GM12878 (cell line): ENCODE results near the gene KIAA1328. TPM values are rescaled to one million over a fixed set of nuclear protein-coding genes. Genes with fewer than 3 reads are reported as not detected.

ENCODE experiments used
- ATAC-seq: fragments of 200-7000 bp; cut with Tn5 transposase; 3 replicates; pipeline ENCODE4 v1.9.1; 2020; ENCODE audit warnings: mild to moderate bottlenecking, moderate library complexity
- BruUV-seq: library from RNA; stranded (reverse); fragments of 400-500 nt; replicated peaks from 2 replicates; lab custom pipeline; 2021; lab: Mats Ljungman, UMichigan
- CTCF ChIA-PET: fragments of 300-600 bp; sonication (Branson Sonifier 250); formaldehyde crosslinking; extraction: SDS; loops from one replicate; lab custom pipeline; 2021; ENCODE audit warnings: inconsistent platforms; lab: Yijun Ruan, JAX
- POLR2A ChIA-PET: fragments of 350-600 bp; formaldehyde crosslinking; extraction: SDS; loops from one replicate; lab custom pipeline; 2021; ENCODE audit warnings: inconsistent platforms; lab: Charles Lee
- RAD21 ChIA-PET: fragments of 300-600 bp; sonication (Branson Sonifier 250); formaldehyde crosslinking; loops from one replicate; lab custom pipeline; 2023; ENCODE audit warnings: antibody characterized with exemption; ENCODE audit not compliant: unreplicated experiment; lab: Charles Lee
- SMC1A ChIA-PET: fragments of 300-600 bp; sonication (Branson Sonifier 250); formaldehyde crosslinking; loops from one replicate; lab custom pipeline; 2023; ENCODE audit not compliant: unreplicated experiment, uncharacterized antibody; lab: Charles Lee
- DNase-seq: peaks from one replicate; pipeline ENCODE4 v3.0.0-alpha.2; 2011; ENCODE audit warnings: low read depth, low spot score
- FAIRE-seq: peaks from 3 replicates; lab custom pipeline; 2011; peaks lifted over from hg19 to GRCh38; lab: Jason Lieb, UNC
- H2AFZ ChIP-seq: 2 replicates; pipeline ENCODE4 v1.6.0; 2011; ENCODE audit warnings: low read depth, low read length, control low read depth; ENCODE audit not compliant: control insufficient read depth
- H3K27ac ChIP-seq: 2 replicates; pipeline ENCODE4 v1.5.1; 2011; ENCODE audit warnings: control low read depth; ENCODE audit not compliant: control insufficient read depth, insufficient read depth
- H3K27me3 ChIP-seq, 2 experiments: replicated peaks in 1 of 2; 2 replicates each; pipeline versions ENCODE4 v1.6.0 to v1.6.1; 2011; ENCODE audit warnings: low read length in 1 of 2; ENCODE audit not compliant: control insufficient read depth in 2 of 2, insufficient read depth in 2 of 2
- H3K36me3 ChIP-seq, 2 experiments: 2 replicates each; pipeline ENCODE4 v1.5.1; 2011; ENCODE audit warnings: low read length in 1 of 2; ENCODE audit not compliant: control insufficient read depth in 2 of 2, insufficient read depth in 2 of 2
- H3K4me1 ChIP-seq: 2 replicates; pipeline ENCODE4 v1.6.1; 2011; ENCODE audit warnings: mild to moderate bottlenecking, low read length, moderate library complexity, mixed read lengths; ENCODE audit not compliant: control insufficient read depth, insufficient read depth
- H3K4me2 ChIP-seq: 2 replicates; pipeline ENCODE4 v1.6.0; 2011; ENCODE audit warnings: control low read depth; ENCODE audit not compliant: control insufficient read depth, insufficient read depth
- H3K4me3 ChIP-seq: fragments of 200-600 bp; sonication (generic); 2 replicates; pipeline ENCODE4 v1.5.1; 2016
- H3K79me2 ChIP-seq: 2 replicates; pipeline ENCODE4 v1.6.0; 2011; ENCODE audit warnings: low read length; ENCODE audit not compliant: control insufficient read depth, insufficient read depth
- H3K9ac ChIP-seq: 2 replicates; pipeline ENCODE4 v1.8.0; 2011; ENCODE audit warnings: low read length, control low read depth, mixed read lengths; ENCODE audit not compliant: control insufficient read depth, insufficient read depth
- H3K9me3 ChIP-seq: replicated peaks from 3 replicates; pipeline ENCODE4 v1.5.1; 2011; ENCODE audit warnings: mild to moderate bottlenecking, low read length; ENCODE audit not compliant: control insufficient read depth, insufficient read depth
- H4K20me1 ChIP-seq: 2 replicates; pipeline ENCODE4 v1.6.0; 2011; ENCODE audit not compliant: control insufficient read depth, insufficient read depth
- CHD2 ChIP-seq: IDR thresholded peaks from 2 replicates; pipeline ENCODE4 v1.6.1; 2011; ENCODE audit warnings: low read depth, low read length, improper control_type of control experiment, borderline replicate concordance
- CTCF ChIP-seq, 3 experiments: IDR thresholded peaks in 2 of 3; conservative IDR thresholded peaks in 1 of 3; 2 replicates each; pipeline ENCODE4 v1.5.1; 2011; ENCODE audit warnings: low read depth in 3 of 3, low read length in 3 of 3, mild to moderate bottlenecking in 3 of 3, control low read depth in 2 of 3, moderate library complexity in 2 of 3, inconsistent platforms in 1 of 3, mixed read lengths in 1 of 3; ENCODE audit not compliant: control insufficient read depth in 2 of 3, insufficient read depth in 1 of 3; ENCODE audit errors: extremely low read depth in 1 of 3
- E2F4 ChIP-seq: IDR thresholded peaks from 2 replicates; pipeline ENCODE4 v1.6.1; 2012; ENCODE audit warnings: low read depth, low read length, improper control_type of control experiment
- TAF1 ChIP-seq: IDR thresholded peaks from 2 replicates; pipeline ENCODE4 v1.6.1; 2011; ENCODE audit warnings: mild to moderate bottlenecking, low read depth, low read length, borderline replicate concordance
- WGBS: methylation state at CpG from one replicate; pipeline ENCODE4 v1.1.6; 2016; ENCODE audit warnings: low lambda C conversion rate; ENCODE audit not compliant: insufficient replicate concordance, insufficient coverage; ENCODE audit errors: missing lambda C conversion rate; 5-methylcytosine and 5-hydroxymethylcytosine counted together
- in situ Hi-C: fragments of 300-500 bp; cut with MboI; formaldehyde crosslinking; loops from 9 replicates; pipeline ENCODE4 v1.14.3; 2018; ENCODE audit warnings: mixed read lengths
- intact Hi-C: fragments of 100-400 bp; cut with micrococcal nuclease; formaldehyde crosslinking; loops from one replicate; pipeline ENCODE4 v1.14.2; 2022; ENCODE audit not compliant: unreplicated experiment
- polyA plus RNA-seq, 11 experiments: library from polyadenylated mRNA; depleted of rRNA in 4 of 11; unstranded in 6 of 11; stranded (reverse) in 5 of 11; fragments of >200 nt; fragmentation: Nextera tagmentation in 4 of 11; fragmentation: Illumina TruSeq in 1 of 11; extraction: Ambion mirVana in 4 of 11; extraction: Trizol in 1 of 11; gene quantifications; 1 replicate in 1 of 11; 2 replicates in 10 of 11; pipeline versions ENCODE4 v1.2.1 to v1.2.3, GENCODE V29; 2011 to 2016; ENCODE audit warnings: inconsistent platforms in 2 of 11, missing spikeins in 2 of 11, low read depth in 1 of 11
- total RNA-seq, 4 experiments: library from RNA; depleted of rRNA in 3 of 4; stranded (reverse); fragments of >200 nt in 3 of 4; fragmentation: Illumina TruSeq in 1 of 4; extraction: Trizol in 1 of 4; gene quantifications; 2 replicates each; pipeline versions ENCODE4 v1.2.1 to v1.2.3, GENCODE V29; 2013 to 2021

The KIAA1328 gene
- total and polyA plus RNA-seq, 10 of the 15 experiments (the other 5 are each of a cell fraction or from before 2014, with no cell fraction given), result 3.1 to 7.1 (median 4.6) TPM

GRCh38 chr18:36833120-36833519, 4.2 kb downstream of the KIAA1328 start:
- in situ Hi-C loops (no loop called here), intact Hi-C loops (no loop called here)
- H3K4me2 ChIP-seq, result no peak overlapping the region
- H3K4me3 ChIP-seq, result no peak overlapping the region
- RAD21 ChIA-PET, result interaction anchor here (0.7 kb wide), 1 partner anchor 17 kb away, joined by 3 read pairs; no protein-coding TSS in a partner anchor
- H3K9me3 ChIP-seq, result no peaks in the 10 kb centered on the region
- peaks cover 10% of the 10 kb centered on the region for H3K79me2 ChIP-seq
- H3K36me3 ChIP-seq, result no peaks in the 10 kb centered on the region
- no peaks in the 10 kb centered on the region for H3K27me3 ChIP-seq
- no peak overlapping the region for H3K9ac ChIP-seq
- DNase-seq (no peak), FAIRE-seq (no peak), ATAC-seq (no peak)
- no TSS peak for BruUV-seq
- no peak overlapping the region for H3K27ac ChIP-seq
- POLR2A ChIA-PET, result interaction anchor here (0.6 kb wide), 1 partner anchor 63 kb away, joined by 5 read pairs; no protein-coding TSS in a partner anchor
- H3K4me1 ChIP-seq, result no peaks in the 10 kb centered on the region
- no peaks in the 10 kb centered on the region for H4K20me1 ChIP-seq
- TF ChIP-seq E2F4 (no peak), CHD2 (no peak), CTCF (IDR thresholded peaks at IDR 0.05 in 2 of 3, conservative IDR thresholded peaks at IDR 0.05 in 1 of 3; ENCODE audit: control insufficient read depth in 2 of 3, extremely low read depth in 1 of 3, insufficient read depth in 1 of 3, low read depth in 3 of 3, low read length in 3 of 3) (no peak), TAF1 (no peak)
- H2AFZ ChIP-seq, result no peak overlapping the region
- SMC1A ChIA-PET, result interaction anchor here (1.1 kb wide), 1 partner anchor 28 kb away, joined by 3 read pairs; no protein-coding TSS in a partner anchor
- WGBS, result 100% methylated on average over 2 of the region's 2 CpGs
- CTCF ChIA-PET, result interaction anchor here (1.2 to 1.6 kb wide), 2 partner anchors 22 to 24 kb away, joined by 3 read pairs; no protein-coding TSS in a partner anchor
